ENCODE data around the gene HIRA. TPM values are rescaled to one million over a fixed set of nuclear protein-coding genes. Genes with fewer than 3 reads are reported as not detected.
"Not testable (repeated sequence)": the region's sequence is repeated elsewhere in the genome, so short reads cannot be mapped to it uniquely, and the experiment has no call there.

HIRA gene
- total RNA-seq, 1 experiment from 2014 or later: 50.6 TPM

GRCh38 chr22:19329454-19329853 is 102.1 kb downstream of the HIRA start:
- Histone ChIP-seq H3K36me3 (ENCODE audit: insufficient read depth, low read length, poor library complexity, severe bottlenecking) (peaks cover 33% of the 10 kb centered on the region), H3K4me3 (ENCODE audit: low read depth, low read length, poor library complexity, severe bottlenecking) (no peak overlapping the region), H3K9me3 (ENCODE audit: low read depth, low read length, poor library complexity, severe bottlenecking) (peaks cover 5% of the 10 kb centered on the region), H3K27me3 (replicated peaks; ENCODE audit: insufficient read depth, low read depth, low read length, poor library complexity) (no peaks in the 10 kb centered on the region), H3K27ac (ENCODE audit: low read depth, low read length, poor library complexity, severe bottlenecking) (no peak overlapping the region), H3K4me1 (ENCODE audit: insufficient read depth, low read length, poor library complexity, severe bottlenecking) (no peaks in the 10 kb centered on the region)
- BruUV-seq (replicated peaks): no TSS peak
- DNase-seq (ENCODE audit: low spot score): no peak
- POLR2A ChIA-PET (ENCODE audit: low non-redundant PET): no interaction called here
- intact Hi-C loops (cut with micrococcal nuclease; ENCODE audit: unreplicated experiment): no loop called here
- CTCF ChIA-PET: no interaction called here
- TF ChIP-seq EZH2 (IDR thresholded peaks at IDR 0.05; ENCODE audit: borderline replicate concordance, low read depth, low read length, poor library complexity, severe bottlenecking) (no peak), CTCF (conservative IDR thresholded peaks at IDR 0.05; ENCODE audit: low read depth, low read length) (no peak)

DNA sequence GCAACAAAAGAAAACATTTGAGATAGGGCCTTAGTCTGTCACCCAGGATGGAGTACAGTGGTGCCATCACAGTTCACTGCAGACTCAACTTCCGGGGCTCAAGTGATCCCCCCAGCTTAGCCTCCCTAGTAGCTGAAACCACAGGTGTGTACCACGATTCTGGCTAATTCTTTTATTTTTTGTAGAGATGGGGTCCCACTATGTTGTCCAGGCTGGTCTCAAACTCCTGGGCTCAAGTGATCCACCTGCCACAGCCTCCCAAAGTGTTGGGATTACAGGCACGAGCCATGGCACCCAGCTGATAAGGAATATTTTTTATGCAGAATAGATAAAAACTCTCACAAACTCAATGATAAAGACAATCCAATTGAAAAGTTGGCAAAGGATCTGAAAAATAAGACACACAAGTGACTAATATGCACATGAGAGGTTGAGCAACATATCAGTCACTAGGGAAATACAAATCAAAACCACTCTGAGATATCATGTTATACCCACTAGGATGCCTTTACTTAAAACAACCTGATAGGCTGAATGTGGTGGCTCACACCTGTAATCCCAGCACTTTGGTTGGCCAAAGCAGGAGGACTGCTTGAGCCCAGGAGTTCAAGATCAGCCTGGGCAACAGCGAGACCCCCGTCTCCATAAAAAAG is 106.1 kb downstream of the HIRA start:
- Histone ChIP-seq H3K4me1 (ENCODE audit: insufficient read depth, low read length, poor library complexity, severe bottlenecking) (no peaks in the 10 kb centered on the region), H3K27me3 (replicated peaks; ENCODE audit: insufficient read depth, low read depth, low read length, poor library complexity) (no peaks in the 10 kb centered on the region), H3K36me3 (ENCODE audit: insufficient read depth, low read length, poor library complexity, severe bottlenecking) (peaks cover 16% of the 10 kb centered on the region), H3K4me3 (ENCODE audit: low read depth, low read length, poor library complexity, severe bottlenecking) (no peak overlapping the region), H3K27ac (ENCODE audit: low read depth, low read length, poor library complexity, severe bottlenecking) (no peak overlapping the region), H3K9me3 (ENCODE audit: low read depth, low read length, poor library complexity, severe bottlenecking) (no peaks in the 10 kb centered on the region)
- no peak for DNase-seq (ENCODE audit: low spot score)
- ChIA-PET POLR2A (ENCODE audit: low non-redundant PET) (no interaction called here), CTCF (no interaction called here)
- TF ChIP-seq EZH2 (IDR thresholded peaks at IDR 0.05; ENCODE audit: borderline replicate concordance, low read depth, low read length, poor library complexity, severe bottlenecking) (no peak), CTCF (conservative IDR thresholded peaks at IDR 0.05; ENCODE audit: low read depth, low read length) (no peak)
- intact Hi-C loops (cut with micrococcal nuclease; ENCODE audit: unreplicated experiment): no loop called here
- no TSS peak for BruUV-seq (replicated peaks)

- BruUV-seq (replicated peaks); H3K4me3 ChIP-seq (ENCODE audit: low read depth, low read length, poor library complexity, severe bottlenecking); DNase-seq (ENCODE audit: low spot score); H3K4me1 ChIP-seq (ENCODE audit: insufficient read depth, low read length, poor library complexity, severe bottlenecking); POLR2A ChIA-PET (ENCODE audit: low non-redundant PET); H3K27ac ChIP-seq (ENCODE audit: low read depth, low read length, poor library complexity, severe bottlenecking); H3K9me3 ChIP-seq (ENCODE audit: low read depth, low read length, poor library complexity, severe bottlenecking); CTCF ChIA-PET; intact Hi-C loops (cut with micrococcal nuclease; ENCODE audit: unreplicated experiment); H3K36me3 ChIP-seq (ENCODE audit: insufficient read depth, low read length, poor library complexity, severe bottlenecking); H3K27me3 ChIP-seq (replicated peaks; ENCODE audit: insufficient read depth, low read depth, low read length, poor library complexity): not testable (repeated sequence)
Measured at GRCh38 chr22:19323420-19323819, 108.1 kb downstream of the HIRA start.

DNA sequence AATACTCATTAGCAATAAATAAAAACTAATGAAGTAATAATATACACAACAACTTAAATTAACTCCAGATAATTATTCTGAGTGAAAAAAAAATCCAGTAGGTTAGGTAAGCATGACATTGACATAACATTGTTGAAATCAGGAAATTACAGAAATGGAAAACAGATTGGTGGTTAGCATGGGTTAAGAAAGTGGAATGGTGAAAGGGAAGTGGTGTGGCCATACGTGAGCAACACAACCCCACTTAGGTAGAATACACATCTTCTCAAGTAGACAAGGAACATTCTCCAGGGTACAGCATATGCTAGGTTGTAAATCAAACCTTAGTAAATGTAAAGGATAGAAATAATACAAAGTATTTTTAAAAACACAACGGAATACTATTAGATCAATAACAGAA is 109.8 kb downstream of the HIRA start:
- intact Hi-C loops (cut with micrococcal nuclease; ENCODE audit: unreplicated experiment): no loop called here
- no peak overlapping the region for H3K27ac ChIP-seq (ENCODE audit: low read depth, low read length, poor library complexity, severe bottlenecking)
- BruUV-seq (replicated peaks): no TSS peak
- no peaks in the 10 kb centered on the region for H3K36me3 ChIP-seq (ENCODE audit: insufficient read depth, low read length, poor library complexity, severe bottlenecking)
- no peaks in the 10 kb centered on the region for H3K27me3 ChIP-seq (replicated peaks; ENCODE audit: insufficient read depth, low read depth, low read length, poor library complexity)
- no peak overlapping the region for H3K4me3 ChIP-seq (ENCODE audit: low read depth, low read length, poor library complexity, severe bottlenecking)
- H3K9me3 ChIP-seq (ENCODE audit: low read depth, low read length, poor library complexity, severe bottlenecking): peaks cover 7% of the 10 kb centered on the region
- ChIA-PET POLR2A (ENCODE audit: low non-redundant PET) (no interaction called here), CTCF (no interaction called here)
- DNase-seq (ENCODE audit: low spot score): no peak
- no peak for TF ChIP-seq EZH2 (IDR thresholded peaks at IDR 0.05; ENCODE audit: borderline replicate concordance, low read depth, low read length, poor library complexity, severe bottlenecking)
- no peak for TF ChIP-seq CTCF (conservative IDR thresholded peaks at IDR 0.05; ENCODE audit: low read depth, low read length)
- no peaks in the 10 kb centered on the region for H3K4me1 ChIP-seq (ENCODE audit: insufficient read depth, low read length, poor library complexity, severe bottlenecking)

- intact Hi-C loops (cut with micrococcal nuclease; ENCODE audit: unreplicated experiment); H3K27ac ChIP-seq (ENCODE audit: low read depth, low read length, poor library complexity, severe bottlenecking); H3K4me3 ChIP-seq (ENCODE audit: low read depth, low read length, poor library complexity, severe bottlenecking); DNase-seq (ENCODE audit: low spot score); BruUV-seq (replicated peaks); H3K27me3 ChIP-seq (replicated peaks; ENCODE audit: insufficient read depth, low read depth, low read length, poor library complexity); CTCF ChIA-PET; H3K4me1 ChIP-seq (ENCODE audit: insufficient read depth, low read length, poor library complexity, severe bottlenecking); POLR2A ChIA-PET (ENCODE audit: low non-redundant PET); H3K36me3 ChIP-seq (ENCODE audit: insufficient read depth, low read length, poor library complexity, severe bottlenecking): not testable (repeated sequence)
- peaks cover 11% of the 10 kb centered on the region for H3K9me3 ChIP-seq (ENCODE audit: low read depth, low read length, poor library complexity, severe bottlenecking)
Measured at GRCh38 chr22:19320136-19320535, 111.4 kb downstream of the HIRA start.
